HG02571 (cell line): ENCODE results near the gene SIRPB1.
"Not testable (repeated sequence)": the region's sequence is repeated elsewhere in the genome, so short reads cannot be mapped to it uniquely, and the experiment has no call there.

Experiments used
- ATAC-seq: cut with Tn5 transposase; IDR thresholded peaks from one replicate; pipeline ENCODE4 v1.9.1; 2021; ENCODE audit warnings: mild to moderate bottlenecking, moderate library complexity; ENCODE audit not compliant: unreplicated experiment

Gene SIRPB1

GRCh38 chr20:1637755-1638154 is 17.9 kb upstream of the SIRPB1 start:
- ATAC-seq: no peak

- no peak for ATAC-seq
Measured at GRCh38 chr20:1637226-1637625, 17.4 kb upstream of the SIRPB1 start.

DNA sequence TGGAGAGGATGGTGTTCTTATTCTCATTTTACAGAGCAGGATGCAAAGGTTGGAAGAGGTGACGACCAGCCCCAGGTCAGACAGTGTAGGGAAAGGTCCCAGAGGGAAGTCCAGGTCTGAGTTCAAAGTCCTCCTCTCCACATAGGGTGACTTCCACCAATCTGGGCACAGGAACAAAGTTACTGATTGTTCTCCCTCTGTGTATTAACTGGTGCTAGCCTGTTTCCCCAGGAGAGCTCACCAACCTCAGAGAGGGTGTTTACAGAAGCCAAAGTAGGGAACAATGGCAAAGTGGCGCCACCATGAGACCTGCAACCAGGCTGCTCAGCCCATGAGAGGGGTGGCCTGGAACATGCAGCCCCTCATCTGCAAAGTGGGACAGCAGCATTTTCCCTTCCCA is 16.8 kb upstream of the SIRPB1 start:
- ATAC-seq: no peak

DNA sequence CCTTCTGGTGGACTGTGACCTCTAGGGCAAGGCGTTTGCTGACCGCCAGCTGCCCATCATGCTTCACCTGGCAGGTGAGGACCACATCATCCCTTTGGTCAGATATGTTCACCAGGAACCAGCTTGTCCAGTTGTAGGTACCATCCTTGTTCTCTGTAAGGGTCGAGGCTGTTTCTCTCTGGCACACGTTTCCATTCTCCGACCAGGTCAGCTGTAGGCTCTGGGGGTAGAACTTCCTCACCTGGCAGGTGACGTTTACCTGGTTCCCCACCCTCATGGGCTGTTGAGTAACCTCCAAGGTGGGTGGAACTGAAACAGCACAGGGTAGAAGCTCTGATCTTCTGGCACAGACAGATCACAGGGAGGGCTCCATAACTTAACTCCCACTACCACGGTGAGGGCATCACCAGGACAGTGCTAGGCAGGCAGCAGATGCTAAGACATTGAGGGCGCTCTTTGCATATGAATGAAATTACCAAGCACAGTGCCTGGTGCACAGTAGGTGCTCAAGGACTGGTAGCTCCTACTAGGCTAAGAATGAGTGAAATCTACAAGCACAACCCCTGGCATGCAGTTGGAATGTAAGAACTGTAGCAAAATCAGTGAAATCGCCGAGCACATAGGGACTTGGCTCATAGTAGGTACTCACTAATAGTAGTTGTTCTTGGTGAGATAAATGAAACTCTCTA is 15.6 kb upstream of the SIRPB1 start:
- ATAC-seq: no peak

DNA sequence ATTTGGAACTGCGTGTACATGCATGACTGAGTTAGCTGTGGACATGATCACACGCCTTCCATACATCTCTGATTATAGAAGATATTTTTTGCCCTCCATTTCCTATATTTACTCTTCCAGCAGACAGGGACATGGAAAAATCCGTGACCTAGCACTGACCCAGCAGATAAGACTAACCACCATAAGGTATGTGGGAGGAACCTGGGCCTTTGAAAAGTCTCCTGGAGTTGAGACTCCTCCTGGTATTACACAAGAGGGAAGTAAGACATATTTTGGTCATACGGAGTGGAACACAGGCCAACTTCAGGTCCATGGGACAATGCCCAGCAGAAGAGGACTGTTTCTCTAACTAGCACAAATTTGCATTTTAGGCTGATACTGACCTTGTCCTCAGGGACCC is 13.7 kb upstream of the SIRPB1 start:
- ATAC-seq: no peak

DNA sequence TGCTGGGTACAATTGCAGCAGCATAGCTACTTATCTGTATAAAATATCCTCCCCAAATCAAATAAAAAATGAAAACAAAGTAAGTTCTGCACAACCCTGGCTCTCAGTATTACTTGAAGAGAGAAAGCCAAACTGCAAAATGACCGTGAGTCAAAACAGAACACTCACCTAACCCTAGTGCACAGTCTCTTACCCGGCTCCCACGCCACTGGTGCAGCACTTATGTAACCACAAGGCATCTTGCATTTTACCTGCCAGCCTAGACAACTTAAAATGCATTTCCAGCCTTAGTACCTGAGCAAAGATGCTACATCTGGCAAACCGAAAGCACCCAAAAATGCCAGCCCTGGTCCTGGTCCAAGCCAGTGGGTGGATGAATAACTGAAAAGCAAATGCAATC is 12.4 kb upstream of the SIRPB1 start:
- ATAC-seq: no peak

DNA sequence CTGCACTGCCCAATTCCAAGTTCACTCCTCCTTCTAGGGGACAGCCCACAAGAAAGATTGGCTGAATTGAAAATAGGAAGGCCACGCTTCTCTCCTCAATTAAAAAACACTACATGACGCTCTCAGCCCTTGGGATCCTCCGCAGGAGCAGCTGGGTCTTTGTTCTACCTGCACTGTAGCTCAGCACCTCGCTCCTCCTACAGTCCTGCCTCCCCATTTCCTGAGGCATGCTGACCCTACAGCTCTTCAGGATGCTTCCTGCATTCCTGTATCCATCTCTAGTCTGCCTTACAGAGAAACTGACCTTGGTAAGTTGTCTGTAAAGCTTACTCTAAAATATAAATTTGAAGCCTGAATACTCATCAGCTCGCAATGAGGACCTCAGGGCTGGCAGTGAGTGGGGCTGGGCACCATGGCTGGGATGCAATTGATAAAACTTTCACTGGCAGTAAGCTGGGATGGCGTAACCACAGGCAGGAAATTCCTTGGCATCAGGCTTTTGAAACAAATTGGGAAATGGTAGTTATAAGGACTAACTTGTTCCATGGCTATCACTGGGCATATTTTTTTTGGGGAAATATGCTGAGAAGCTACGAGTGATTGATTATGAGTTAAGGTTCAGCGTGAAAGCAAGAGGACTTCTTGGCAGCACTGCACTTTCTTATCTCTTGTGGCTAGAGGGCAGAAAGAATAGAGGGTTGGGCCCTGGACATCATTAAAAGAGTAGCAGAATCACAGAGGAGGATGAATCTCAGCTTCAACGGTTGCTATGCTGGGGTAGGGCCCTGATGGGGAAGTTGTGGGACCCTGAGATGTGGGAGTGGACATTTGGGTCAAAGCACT is 11.7 kb upstream of the SIRPB1 start:
- ATAC-seq: no peak

DNA sequence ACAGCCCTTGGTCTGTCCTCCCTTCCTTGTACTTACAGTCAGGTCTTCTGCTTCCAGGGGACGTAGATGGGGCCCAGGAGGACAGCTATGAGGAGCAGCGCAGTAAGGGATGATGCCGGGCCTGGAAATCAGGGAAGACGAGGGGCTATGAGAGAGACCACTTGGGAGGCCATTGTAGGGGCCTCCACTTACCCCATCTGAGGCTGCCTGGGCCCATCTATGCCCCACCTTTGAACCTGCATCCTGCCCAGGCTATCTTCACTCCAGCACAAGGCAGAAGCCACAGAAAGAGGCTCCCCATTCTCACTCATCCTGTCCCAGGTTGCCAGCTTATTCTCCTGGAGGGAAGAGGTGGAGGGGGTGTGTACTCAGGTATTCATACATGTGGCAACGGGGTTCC is 10.4 kb upstream of the SIRPB1 start:
- no peak for ATAC-seq

- no peak for ATAC-seq
Measured at GRCh38 chr20:1629321-1629720, 9.5 kb upstream of the SIRPB1 start.

GRCh38 chr20:1628621-1629020 is 8.8 kb upstream of the SIRPB1 start:
- no peak for ATAC-seq

GRCh38 chr20:1627200-1627550 is 7.4 kb upstream of the SIRPB1 start:
- ATAC-seq: no peak

DNA sequence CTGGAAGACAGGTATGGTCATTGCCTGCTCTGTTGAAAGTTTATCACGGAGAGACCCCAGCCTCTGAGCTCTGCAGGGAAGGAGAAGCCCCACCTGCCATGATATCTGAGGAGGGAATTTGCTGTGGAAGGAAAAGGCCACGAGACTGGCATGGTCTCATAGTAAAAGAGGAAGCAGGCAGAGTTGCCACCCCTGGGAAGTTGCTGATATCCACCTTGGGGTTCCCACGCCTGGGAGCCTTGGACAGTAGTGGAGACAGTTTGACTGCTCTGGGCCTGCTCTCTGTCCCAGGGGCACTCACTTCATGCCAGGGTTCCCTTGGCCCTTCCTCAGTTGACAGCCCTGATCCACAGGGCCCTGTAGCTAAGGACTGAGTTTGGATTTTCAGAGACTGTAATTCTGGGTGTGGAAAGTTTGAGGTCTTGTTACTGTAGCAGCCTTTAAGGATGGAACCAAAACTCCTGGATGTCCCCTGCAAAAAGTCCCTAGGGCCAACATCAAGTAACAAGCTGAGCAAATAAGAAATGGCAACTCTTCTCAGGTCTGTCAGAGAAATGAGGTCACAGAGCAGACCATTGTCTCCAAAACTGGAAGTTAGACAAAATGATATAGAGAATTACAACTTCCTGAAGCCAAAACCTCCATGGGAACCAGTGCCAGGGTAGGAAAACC is 6.9 kb upstream of the SIRPB1 start:
- ATAC-seq: no peak

DNA sequence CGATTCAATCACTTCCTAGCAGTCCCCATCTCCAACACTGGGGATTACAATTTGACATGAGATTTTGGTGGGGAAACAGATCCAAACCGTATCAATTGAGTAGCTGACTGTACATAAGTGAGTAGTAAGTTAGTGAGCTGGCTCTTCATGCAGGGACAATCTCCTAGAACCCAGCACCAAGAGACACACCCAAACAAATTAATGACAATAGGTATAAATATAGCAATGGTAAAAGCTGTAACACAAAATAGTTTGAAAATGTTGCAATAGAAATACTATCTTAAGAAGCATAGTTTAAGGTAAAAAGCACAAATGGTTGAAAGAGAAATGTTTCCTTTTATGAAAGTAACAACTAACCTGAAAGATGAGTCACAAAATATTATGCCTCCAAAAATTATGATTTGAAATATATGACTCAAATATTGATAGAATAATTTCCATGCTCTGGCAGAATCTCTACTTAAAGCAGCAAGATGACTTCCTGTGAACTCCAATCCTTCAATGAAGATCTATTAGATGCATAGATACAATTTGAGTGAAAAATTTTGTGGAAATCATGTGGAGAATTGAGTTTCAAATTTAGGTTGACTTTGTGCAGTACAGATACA is 5.4 kb upstream of the SIRPB1 start:
- ATAC-seq: no peak

DNA sequence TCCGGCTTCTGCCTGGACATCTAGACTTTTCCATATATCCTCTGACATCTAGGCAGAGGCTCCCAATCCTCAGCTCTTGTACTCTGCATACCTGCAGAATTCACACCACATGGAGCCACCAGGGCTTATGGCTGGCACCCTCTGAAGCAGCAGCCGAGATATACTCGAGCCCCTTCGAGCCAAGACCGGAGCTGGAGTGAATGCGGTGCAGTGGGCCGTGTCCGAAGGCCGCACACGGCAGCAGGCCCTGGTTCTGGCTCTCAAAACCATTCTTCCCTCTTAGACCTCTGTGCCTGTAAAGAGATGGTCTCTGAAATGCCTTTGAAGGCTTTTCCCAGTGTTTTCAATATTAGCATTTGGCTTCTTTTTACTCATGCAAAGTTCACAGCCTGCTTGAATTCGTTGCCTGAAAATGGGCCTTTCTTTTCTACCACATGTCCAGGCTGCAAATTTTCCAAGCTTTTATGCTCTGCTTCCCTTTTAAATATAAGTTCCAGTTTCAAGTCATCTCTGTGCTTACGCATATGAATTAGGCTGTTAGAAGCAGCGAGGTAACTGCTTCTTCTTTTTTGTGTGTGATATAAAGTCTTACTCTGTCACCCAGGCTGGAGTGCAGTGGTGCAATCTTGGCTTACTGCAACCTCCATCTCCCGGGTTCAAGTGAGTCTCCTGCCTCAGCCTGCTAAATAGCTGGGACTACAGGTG is 3.8 kb upstream of the SIRPB1 start:
- ATAC-seq: no peak

DNA sequence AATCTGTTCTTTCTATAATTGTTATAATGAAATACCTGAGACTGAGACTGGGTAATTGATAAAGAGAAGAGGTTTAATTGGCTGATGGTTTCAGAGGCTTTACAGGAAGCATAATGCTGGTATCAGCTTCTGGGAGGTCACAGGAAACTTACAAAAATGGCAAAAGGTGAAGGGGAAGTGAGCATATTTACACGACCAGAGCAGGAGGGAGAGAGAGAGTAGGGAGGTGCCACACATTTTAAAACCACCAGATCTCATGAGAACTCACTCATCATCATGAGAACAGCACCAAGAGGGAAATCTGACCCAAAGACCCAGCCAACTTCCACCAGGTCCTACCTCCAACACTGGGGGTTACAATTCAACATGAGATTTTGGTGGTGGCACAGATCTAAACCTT is 2.6 kb upstream of the SIRPB1 start:
- ATAC-seq: no peak

DNA sequence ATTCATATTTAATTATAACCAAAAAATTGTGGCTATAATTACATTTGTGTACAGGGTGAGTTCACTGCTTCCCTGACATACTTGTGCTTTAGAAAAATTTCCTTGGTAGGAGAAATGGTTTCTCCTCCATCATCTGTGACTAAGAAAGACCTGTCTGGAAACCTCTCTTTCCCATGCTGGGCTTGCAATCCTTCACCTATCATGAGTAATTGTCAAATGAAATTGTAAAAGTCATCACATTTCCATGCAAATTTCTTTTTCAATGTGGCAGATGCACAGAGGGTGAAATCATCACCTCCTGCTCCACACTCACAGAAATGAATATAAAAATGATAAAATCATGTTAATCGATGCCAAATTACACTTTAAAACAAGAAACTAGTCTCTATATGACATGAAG is 1.5 kb upstream of the SIRPB1 start:
- no peak for ATAC-seq

DNA sequence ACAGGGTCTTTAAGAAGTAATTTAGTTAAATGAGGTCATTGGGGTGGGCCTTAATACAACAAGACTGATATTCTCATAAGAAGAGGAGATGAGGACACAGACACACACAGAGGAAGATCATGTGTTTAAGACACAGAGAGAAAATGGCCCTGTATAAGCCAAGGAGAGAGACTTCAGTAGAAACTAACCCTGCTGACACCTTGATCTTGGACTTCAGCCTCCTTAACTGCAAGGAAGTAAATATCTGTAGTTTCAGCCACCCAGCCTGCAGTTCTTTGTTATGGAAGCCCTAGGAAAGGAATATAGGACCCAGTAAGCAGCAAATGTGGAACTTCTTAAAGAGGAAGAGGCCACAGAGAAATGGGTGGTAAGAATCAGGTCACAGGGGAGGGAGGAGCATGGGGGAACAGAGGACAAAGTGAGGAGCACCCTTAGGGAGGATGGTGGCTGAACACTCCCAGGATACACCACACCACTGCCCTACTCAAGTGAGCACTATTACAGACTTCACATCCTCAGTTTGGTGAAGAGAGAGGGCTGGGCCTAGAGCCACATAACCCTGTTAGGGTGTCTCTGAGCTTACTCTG is 762 bp downstream of the SIRPB1 start:
- no peak for ATAC-seq

- ATAC-seq: no peak
Measured at GRCh38 chr20:1618479-1618878, 1.3 kb downstream of the SIRPB1 start.

- ATAC-seq: no peak
Measured at GRCh38 chr20:1616858-1617434, 2.9 kb downstream of the SIRPB1 start.

- ATAC-seq: not testable (repeated sequence)
Measured at GRCh38 chr20:1610404-1610803, 9.4 kb downstream of the SIRPB1 start.
